NCI-H82 (cell line): ENCODE results near the gene AHNAK2.

Source experiments
- DNase-seq: peaks from one replicate; lab custom pipeline; 2025; lab: John Stamatoyannopoulos, UW

The AHNAK2 gene

GRCh38 chr14:104938960-104939359 is 39.2 kb downstream of the AHNAK2 start:
- no peak for DNase-seq

- no peak for DNase-seq
These were observed 39.7 kb downstream of the AHNAK2 start for GRCh38 chr14:104938436-104938835.

GRCh38 chr14:104937694-104938365 is 40.3 kb downstream of the AHNAK2 start:
- no peak for DNase-seq

GRCh38 chr14:104937161-104937560 is 41.0 kb downstream of the AHNAK2 start:
- DNase-seq = no peak

GRCh38 chr14:104936361-104937155 is 41.6 kb downstream of the AHNAK2 start:
- no peak for DNase-seq

- no peak for DNase-seq
These were observed 42.2 kb downstream of the AHNAK2 start for GRCh38 chr14:104935955-104936354.

GRCh38 chr14:104935026-104935650 is 43.0 kb downstream of the AHNAK2 start:
- DNase-seq = peak; percentile 22

- DNase-seq = peak; percentile 62
These were observed 44.1 kb downstream of the AHNAK2 start for GRCh38 chr14:104933746-104934733.

GRCh38 chr14:104932676-104933631 is 45.2 kb downstream of the AHNAK2 start:
- DNase-seq = peak; percentile 88

GRCh38 chr14:104931771-104932675 is 46.2 kb downstream of the AHNAK2 start:
- DNase-seq = no peak

GRCh38 chr14:104931304-104931770 is 46.8 kb downstream of the AHNAK2 start:
- DNase-seq = no peak

- DNase-seq = no peak
These were observed 47.5 kb downstream of the AHNAK2 start for GRCh38 chr14:104930526-104931303.

- DNase-seq = no peak
These were observed 48.6 kb downstream of the AHNAK2 start for GRCh38 chr14:104929268-104930230.

- no peak for DNase-seq
These were observed 49.6 kb downstream of the AHNAK2 start for GRCh38 chr14:104928391-104929133.

GRCh38 chr14:104927901-104928300 is 50.3 kb downstream of the AHNAK2 start:
- DNase-seq = no peak

- DNase-seq = no peak
These were observed 50.8 kb downstream of the AHNAK2 start for GRCh38 chr14:104927432-104927816.
